Measurements from ENCODE around the gene RGS10.

RGS10 gene

GRCh38 chr10:119526621-119527592 lies 15.6 kb downstream of the RGS10 start:
- Histone ChIP-seq H3K4me2 (ENCODE audit: low read length) (no peak overlapping the region), H3K27me3 (ENCODE audit: low read depth, low read length) (no peaks in the 10 kb centered on the region), H3K9ac (ENCODE audit: low read length) (no peak overlapping the region), H3K4me3 (ENCODE audit: low read length) (no peak overlapping the region), H3K79me2 (ENCODE audit: low read length) (peaks cover 49% of the 10 kb centered on the region), H2AFZ (ENCODE audit: low read depth, low read length) (no peak overlapping the region), H3K27ac (ENCODE audit: low read length) (no peak overlapping the region), H3K4me1 (ENCODE audit: low read length) (no peaks in the 10 kb centered on the region), H3K9me3 (ENCODE audit: insufficient read depth, low read length) (no peaks in the 10 kb centered on the region), H3K36me3 (replicated peaks; ENCODE audit: low read depth, low read length) (peaks cover 12% of the 10 kb centered on the region), H4K20me1 (ENCODE audit: insufficient read depth, low read length) (peaks cover 24% of the 10 kb centered on the region)
- TF ChIP-seq EZH2phosphoT487 (IDR thresholded peaks at IDR 0.05; ENCODE audit: low read depth) (no peak), CTCF (IDR thresholded peaks at IDR 0.05; ENCODE audit: low read depth, low read length) (no peak)

GRCh38 chr10:119526149-119526548 lies 16.4 kb downstream of the RGS10 start:
- no peaks in the 10 kb centered on the region for H3K4me1 ChIP-seq (ENCODE audit: low read length)
- no peak overlapping the region for H2AFZ ChIP-seq (ENCODE audit: low read depth, low read length)
- H3K36me3 ChIP-seq (replicated peaks; ENCODE audit: low read depth, low read length), result peaks cover 12% of the 10 kb centered on the region
- TF ChIP-seq CTCF (IDR thresholded peaks at IDR 0.05; ENCODE audit: low read depth, low read length) (no peak), EZH2phosphoT487 (IDR thresholded peaks at IDR 0.05; ENCODE audit: low read depth) (no peak)
- no peak overlapping the region for H3K4me3 ChIP-seq (ENCODE audit: low read length)
- no peak overlapping the region for H3K4me2 ChIP-seq (ENCODE audit: low read length)
- peaks cover 41% of the 10 kb centered on the region for H3K79me2 ChIP-seq (ENCODE audit: low read length)
- H3K27ac ChIP-seq (ENCODE audit: low read length), result no peak overlapping the region
- H4K20me1 ChIP-seq (ENCODE audit: insufficient read depth, low read length), result peaks cover 16% of the 10 kb centered on the region
- no peaks in the 10 kb centered on the region for H3K9me3 ChIP-seq (ENCODE audit: insufficient read depth, low read length)
- no peaks in the 10 kb centered on the region for H3K27me3 ChIP-seq (ENCODE audit: low read depth, low read length)
- H3K9ac ChIP-seq (ENCODE audit: low read length), result no peak overlapping the region

- Histone ChIP-seq H3K27ac (ENCODE audit: low read length) (no peak overlapping the region), H3K27me3 (ENCODE audit: low read depth, low read length) (no peaks in the 10 kb centered on the region), H3K9ac (ENCODE audit: low read length) (no peak overlapping the region), H3K36me3 (replicated peaks; ENCODE audit: low read depth, low read length) (peaks cover 12% of the 10 kb centered on the region), H3K4me2 (ENCODE audit: low read length) (no peak overlapping the region), H2AFZ (ENCODE audit: low read depth, low read length) (no peak overlapping the region), H3K4me1 (ENCODE audit: low read length) (no peaks in the 10 kb centered on the region), H3K79me2 (ENCODE audit: low read length) (peaks cover 31% of the 10 kb centered on the region), H4K20me1 (ENCODE audit: insufficient read depth, low read length) (peaks cover 7% of the 10 kb centered on the region), H3K9me3 (ENCODE audit: insufficient read depth, low read length) (no peaks in the 10 kb centered on the region), H3K4me3 (ENCODE audit: low read length) (no peak overlapping the region)
- no peak for TF ChIP-seq EZH2phosphoT487 (IDR thresholded peaks at IDR 0.05; ENCODE audit: low read depth)
- TF ChIP-seq CTCF (IDR thresholded peaks at IDR 0.05; ENCODE audit: low read depth, low read length), result no peak
Observed at GRCh38 chr10:119525116-119525515, 17.4 kb downstream of the RGS10 start.

- Histone ChIP-seq H3K79me2 (ENCODE audit: low read length) (peaks cover 27% of the 10 kb centered on the region), H3K27ac (ENCODE audit: low read length) (no peak overlapping the region), H3K4me1 (ENCODE audit: low read length) (peaks cover under 1% of the 10 kb centered on the region; the same call in 1 of the 2 replicates), H3K9ac (ENCODE audit: low read length) (no peak overlapping the region), H3K4me2 (ENCODE audit: low read length) (no peak overlapping the region), H3K27me3 (ENCODE audit: low read depth, low read length) (no peaks in the 10 kb centered on the region), H2AFZ (ENCODE audit: low read depth, low read length) (no peak overlapping the region), H4K20me1 (ENCODE audit: insufficient read depth, low read length) (peaks cover 7% of the 10 kb centered on the region), H3K9me3 (ENCODE audit: insufficient read depth, low read length) (no peaks in the 10 kb centered on the region), H3K4me3 (ENCODE audit: low read length) (no peak overlapping the region), H3K36me3 (replicated peaks; ENCODE audit: low read depth, low read length) (peaks cover 12% of the 10 kb centered on the region)
- no peak for TF ChIP-seq CTCF (IDR thresholded peaks at IDR 0.05; ENCODE audit: low read depth, low read length)
- no peak for TF ChIP-seq EZH2phosphoT487 (IDR thresholded peaks at IDR 0.05; ENCODE audit: low read depth)
Observed at GRCh38 chr10:119524720-119525070, 17.8 kb downstream of the RGS10 start.
